Measurements from ENCODE around the gene MRGPRE.

Gene MRGPRE

GRCh38 chr11:3194016-3194816, 38.0 kb downstream of the MRGPRE start:
- DNase-seq = no peak

- DNase-seq = no peak
Observed at GRCh38 chr11:3193373-3194015, 38.7 kb downstream of the MRGPRE start.

GRCh38 chr11:3192511-3193372, 39.5 kb downstream of the MRGPRE start:
- no peak for DNase-seq

GRCh38 chr11:3191586-3192324, 40.5 kb downstream of the MRGPRE start:
- DNase-seq = no peak

- DNase-seq = no peak
Observed at GRCh38 chr11:3190600-3190999, 41.6 kb downstream of the MRGPRE start.

- DNase-seq = no peak
Observed at GRCh38 chr11:3189886-3190583, 42.2 kb downstream of the MRGPRE start.

DNA sequence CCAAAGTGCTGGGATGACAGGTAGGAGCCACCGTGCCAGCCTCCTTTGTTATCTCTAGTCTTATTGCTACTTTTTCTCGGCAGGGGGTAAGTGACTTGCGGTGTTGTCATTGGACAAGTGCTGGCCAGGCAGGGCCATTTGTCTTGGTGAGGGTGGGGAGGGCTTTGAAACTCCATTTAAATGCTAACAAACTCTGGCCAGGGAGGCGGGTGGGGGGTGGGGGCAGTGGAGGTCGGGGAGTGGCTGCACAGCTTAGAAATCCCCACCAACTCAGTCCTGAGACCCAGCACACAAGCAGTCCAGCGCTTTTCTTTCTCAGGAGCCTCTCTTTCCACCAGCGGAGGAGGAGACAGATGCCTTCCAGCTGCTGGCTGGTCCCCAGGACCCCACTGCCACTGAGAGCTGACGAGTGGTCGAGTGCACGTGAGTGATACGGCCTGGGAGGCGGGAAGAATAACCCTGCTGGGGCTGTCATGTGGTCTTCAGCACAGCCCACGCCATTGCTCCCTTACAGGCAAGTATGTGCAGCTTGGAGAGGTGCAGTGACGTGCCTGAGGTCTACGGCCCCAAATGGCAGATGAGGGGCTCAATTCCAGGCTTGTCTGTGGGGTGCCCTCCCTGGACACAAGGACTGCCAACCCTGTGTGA, 42.9 kb downstream of the MRGPRE start:
- DNase-seq = no peak

GRCh38 chr11:3188496-3189195, 43.6 kb downstream of the MRGPRE start:
- no peak for DNase-seq

- no peak for DNase-seq
Observed at GRCh38 chr11:3186166-3186953, 45.9 kb downstream of the MRGPRE start.

DNA sequence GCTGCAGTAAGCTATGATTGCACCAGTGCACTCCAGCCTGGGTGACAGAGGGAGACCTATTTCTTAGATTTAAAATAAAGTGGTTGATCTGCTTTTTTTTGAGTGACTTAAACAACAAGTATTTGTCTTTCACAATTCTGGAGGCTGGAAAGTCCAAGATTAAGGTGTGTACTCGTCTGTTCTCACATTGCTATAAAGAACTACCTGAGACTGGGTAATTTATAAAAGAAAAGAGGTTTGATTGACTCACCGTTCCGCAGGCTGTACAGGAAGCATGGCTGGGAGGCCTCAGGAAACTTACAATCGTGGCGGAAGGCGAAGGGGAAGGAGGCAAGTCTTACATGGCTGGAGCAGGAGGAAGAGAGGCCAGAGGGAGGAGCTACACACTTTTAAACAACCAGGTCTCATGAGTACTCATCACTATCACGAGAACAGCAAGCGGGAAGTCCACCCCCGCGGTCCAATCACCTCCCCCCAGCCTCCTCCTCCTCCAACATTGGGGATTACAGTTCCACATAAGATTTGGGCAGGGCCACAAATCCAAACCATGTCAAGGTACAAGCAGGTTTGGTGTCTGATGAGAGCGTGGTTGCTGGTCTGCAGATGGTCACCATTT, 47.4 kb downstream of the MRGPRE start:
- no peak for DNase-seq

DNA sequence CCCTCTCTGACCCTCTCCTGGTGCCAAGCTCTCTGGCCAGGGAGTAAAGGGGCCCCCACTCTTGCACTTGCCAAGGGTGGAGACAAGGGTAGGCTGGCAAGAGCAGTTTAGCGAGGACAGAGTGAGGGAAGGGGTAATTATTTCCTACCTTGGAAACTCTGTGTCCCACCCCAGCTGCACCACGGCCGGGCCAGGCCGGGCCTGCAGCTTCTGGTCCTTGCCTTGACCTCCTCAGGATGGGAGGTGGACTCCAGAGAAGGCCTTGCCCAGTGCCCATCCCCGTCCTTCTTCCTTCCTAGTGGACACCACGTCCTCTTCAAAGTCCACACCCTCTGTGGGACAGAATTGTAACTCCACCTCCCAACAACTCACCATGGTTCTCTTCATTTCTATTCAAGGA, 48.7 kb downstream of the MRGPRE start:
- no peak for DNase-seq

DNA sequence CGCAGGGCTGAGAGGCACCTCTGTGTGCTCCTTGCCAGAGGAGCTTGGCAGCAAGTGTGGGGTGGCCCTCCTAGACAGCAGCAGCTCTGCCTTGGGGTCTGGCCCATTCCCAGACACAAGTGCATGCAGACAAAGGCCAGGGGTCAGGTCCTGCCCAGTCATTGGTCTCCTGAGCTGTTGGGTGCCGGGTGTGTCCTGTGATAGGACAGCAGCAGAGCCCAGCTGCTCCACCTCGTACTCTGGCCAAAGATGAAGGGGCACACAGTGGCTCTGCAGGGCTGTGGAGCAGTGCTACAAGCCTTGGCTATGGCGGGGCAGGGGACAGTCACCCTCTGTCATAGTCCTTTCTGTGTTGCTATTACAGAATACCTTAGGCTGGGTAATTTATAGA, 49.8 kb downstream of the MRGPRE start:
- no peak for DNase-seq

GRCh38 chr11:3181725-3182461, 50.3 kb downstream of the MRGPRE start:
- no peak for DNase-seq

GRCh38 chr11:3180869-3181268, 51.3 kb downstream of the MRGPRE start:
- DNase-seq = no peak

DNA sequence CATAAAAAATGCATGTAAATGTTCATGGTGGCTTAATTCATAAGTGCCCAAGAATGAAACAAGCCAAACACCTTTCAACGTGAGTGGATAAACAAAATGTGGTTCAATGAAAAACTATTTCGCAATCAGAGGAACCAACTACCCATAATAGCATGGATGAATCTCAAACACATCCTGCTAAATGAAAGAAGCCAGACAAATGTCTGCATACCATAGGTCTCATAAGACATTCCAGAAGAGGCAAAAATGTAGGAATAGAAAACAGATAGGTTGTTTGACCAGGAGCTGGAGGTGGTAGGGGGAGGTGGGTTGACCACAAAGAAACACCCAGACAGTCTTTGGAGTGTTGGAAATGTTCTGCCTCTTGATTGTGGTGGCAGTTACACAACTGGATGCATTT, 53.9 kb downstream of the MRGPRE start:
- no peak for DNase-seq

DNA sequence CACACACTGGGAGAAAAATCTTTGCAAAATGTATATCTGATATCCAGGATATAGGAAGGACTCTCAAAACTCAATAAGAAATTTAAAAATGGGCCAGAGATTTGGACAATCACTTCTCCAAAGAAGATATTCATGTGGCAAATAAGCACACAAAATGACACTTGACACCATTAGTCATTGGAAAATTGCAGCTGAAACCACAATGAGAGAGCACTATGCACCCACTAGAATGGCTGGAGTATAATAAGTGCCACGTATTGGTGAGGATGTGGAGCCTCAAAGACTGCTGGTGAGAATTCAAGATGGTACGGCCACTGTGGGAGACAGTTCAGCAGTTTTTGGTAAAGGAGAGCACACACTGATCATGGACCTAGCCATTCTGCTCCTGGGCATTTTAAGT, 54.3 kb downstream of the MRGPRE start:
- no peak for DNase-seq

Data from T1000 (cell line).